Measurements from ENCODE around the gene GSTT2.

DNA sequence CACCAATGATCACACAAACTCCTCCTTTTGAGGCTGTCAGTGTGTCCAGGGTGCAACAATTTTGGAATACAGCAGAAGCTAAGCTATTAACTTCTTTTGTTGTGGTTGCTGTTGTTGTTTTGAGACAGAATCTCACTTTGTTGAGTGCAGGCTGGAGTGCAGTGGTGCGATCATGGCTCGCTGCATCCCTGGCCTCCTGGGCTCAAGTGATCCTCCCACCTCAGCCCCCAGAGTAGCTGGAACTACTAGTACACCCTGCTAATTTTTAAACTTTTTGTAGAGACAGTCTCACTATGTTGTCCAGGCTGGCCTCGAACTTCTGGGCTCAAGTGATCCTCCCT lies 40.9 kb upstream of the GSTT2 start:
- no peak for TF ChIP-seq POLR2A (IDR thresholded peaks at IDR 0.05; ENCODE audit: low read length)
- TF ChIP-seq GATA1 (IDR thresholded peaks at IDR 0.05; ENCODE audit: low read depth, low read length), result no peak

Data from erythroblast (primary cell).